ENCODE data around the gene POU6F2. TPM values are rescaled to one million over a fixed set of nuclear protein-coding genes. Genes with fewer than 3 reads are reported as not detected.

POU6F2 gene
- total RNA-seq, 1 donor from 2014 or later, result not detected

- DNase-seq (ENCODE audit: low spot score in 2 of 2), result no peak
- TF ChIP-seq CTCF (IDR thresholded peaks at IDR 0.05), result no peak
- H3K9me3 ChIP-seq, result no peaks in the 10 kb centered on the region
- no peaks in the 10 kb centered on the region for H3K36me3 ChIP-seq
- no peak overlapping the region for H3K27ac ChIP-seq
- intact Hi-C loops (cut with DNase I), result no loop called here
- H3K4me3 ChIP-seq, result no peak overlapping the region
- no peaks in the 10 kb centered on the region for H3K4me1 ChIP-seq
- H3K27me3 ChIP-seq, result no peaks in the 10 kb centered on the region
Measured at GRCh38 chr7:39504963-39505362, 527.3 kb downstream of the POU6F2 start.

GRCh38 chr7:39507866-39508551, 530.3 kb downstream of the POU6F2 start:
- no peaks in the 10 kb centered on the region for H3K36me3 ChIP-seq
- no peak overlapping the region for H3K27ac ChIP-seq
- intact Hi-C loops (cut with DNase I), result no loop called here
- TF ChIP-seq CTCF (IDR thresholded peaks at IDR 0.05), result no peak
- no peaks in the 10 kb centered on the region for H3K4me1 ChIP-seq
- no peaks in the 10 kb centered on the region for H3K27me3 ChIP-seq
- H3K9me3 ChIP-seq, result no peaks in the 10 kb centered on the region
- no peak for DNase-seq (ENCODE audit: low spot score in 2 of 2)
- no peak overlapping the region for H3K4me3 ChIP-seq

GRCh38 chr7:39509436-39509835, 531.7 kb downstream of the POU6F2 start:
- TF ChIP-seq CTCF (IDR thresholded peaks at IDR 0.05), result no peak
- Histone ChIP-seq H3K4me3 (no peak overlapping the region), H3K4me1 (no peaks in the 10 kb centered on the region), H3K9me3 (no peaks in the 10 kb centered on the region), H3K27me3 (no peaks in the 10 kb centered on the region), H3K27ac (no peak overlapping the region), H3K36me3 (no peaks in the 10 kb centered on the region)
- no peak for DNase-seq (ENCODE audit: low spot score in 2 of 2)
- intact Hi-C loops (cut with DNase I), result no loop called here

- Histone ChIP-seq H3K9me3 (no peaks in the 10 kb centered on the region), H3K27ac (no peak overlapping the region), H3K36me3 (no peaks in the 10 kb centered on the region), H3K27me3 (no peaks in the 10 kb centered on the region), H3K4me3 (no peak overlapping the region), H3K4me1 (no peaks in the 10 kb centered on the region)
- DNase-seq (ENCODE audit: low spot score in 2 of 2), result no peak
- intact Hi-C loops (cut with DNase I), result no loop called here
- no peak for TF ChIP-seq CTCF (IDR thresholded peaks at IDR 0.05)
Measured at GRCh38 chr7:39509912-39510311, 532.2 kb downstream of the POU6F2 start.

- H3K4me1 ChIP-seq, result no peaks in the 10 kb centered on the region
- intact Hi-C loops (cut with DNase I), result no loop called here
- no peak overlapping the region for H3K4me3 ChIP-seq
- no peak for TF ChIP-seq CTCF (IDR thresholded peaks at IDR 0.05)
- DNase-seq (ENCODE audit: low spot score in 2 of 2), result no peak
- no peaks in the 10 kb centered on the region for H3K9me3 ChIP-seq
- H3K27me3 ChIP-seq, result no peaks in the 10 kb centered on the region
- H3K36me3 ChIP-seq, result no peaks in the 10 kb centered on the region
- H3K27ac ChIP-seq, result no peak overlapping the region
Measured at GRCh38 chr7:39510864-39511354, 533.2 kb downstream of the POU6F2 start.
